Tibial artery (tissue), 4 donors: ENCODE data around the gene GRM5.

Source experiments
- DNase-seq, 2 donors: peaks; one replicate each; pipeline ENCODE4 v3.0.0-alpha.2; 2019
- H3K27ac ChIP-seq, 2 donors: fragments of 200-600 bp; sonication (generic) in 1 of 2; 1 replicate in 1 of 2; 2 replicates in 1 of 2; pipeline ENCODE4 v1.5.1; 2018 to 2019; ENCODE audit warnings: mild to moderate bottlenecking in 1 of 2
- H3K27me3 ChIP-seq, 2 donors: fragments of 200-600 bp; sonication (generic) in 1 of 2; one replicate each; pipeline versions ENCODE4 v1.5.1 to v1.6.0; 2016 to 2019
- H3K36me3 ChIP-seq, 3 donors: fragments of 200-600 bp; sonication (generic) in 2 of 3; one replicate each; pipeline ENCODE4 v1.5.1; 2016 to 2019; ENCODE audit warnings: mild to moderate bottlenecking in 2 of 3
- H3K4me1 ChIP-seq, 4 donors: fragments of 200-600 bp; sonication (generic) in 2 of 4; 1 replicate in 3 of 4; 2 replicates in 1 of 4; pipeline ENCODE4 v1.5.1; 2016 to 2019
- H3K4me3 ChIP-seq, 2 donors: fragments of 200-600 bp; sonication (generic) in 1 of 2; 1 replicate in 1 of 2; 2 replicates in 1 of 2; pipeline ENCODE4 v1.5.1; 2018 to 2019; ENCODE audit warnings: mild to moderate bottlenecking in 2 of 2
- H3K9me3 ChIP-seq, 3 donors: fragments of 200-600 bp; sonication (generic) in 1 of 3; one replicate each; pipeline ENCODE4 v1.5.1; 2016 to 2019
- intact Hi-C: fragments of 100-400 bp; cut with DNase I; formaldehyde crosslinking; loops from one replicate; pipeline ENCODE4 v1.15.0; 2023; ENCODE audit warnings: low total_unique reads
- TF ChIP-seq, protein P1 (sequence below), 2 experiments: fragments of 200-600 bp in 1 of 2; fragments of 450-650 bp in 1 of 2; IDR thresholded peaks; one replicate each; pipeline ENCODE4 v1.5.1; 2017 to 2019; ENCODE audit warnings: antibody characterized with exemption in 2 of 2, mild to moderate bottlenecking in 1 of 2, moderate library complexity in 1 of 2

GRM5 gene

GRCh38 chr11:88680806-88681205, 385.0 kb downstream of the GRM5 start:
- Histone ChIP-seq H3K9me3 (peaks cover 0 to 3% (median 0%) of the 10 kb centered on the region in 3 donors), H3K27ac (no peak overlapping the region), H3K36me3 (no peaks in the 10 kb centered on the region), H3K27me3 (no peaks in the 10 kb centered on the region), H3K4me1 (no peaks in the 10 kb centered on the region), H3K4me3 (no peak overlapping the region)
- DNase-seq = no peak
- TF ChIP-seq, protein P1, sequence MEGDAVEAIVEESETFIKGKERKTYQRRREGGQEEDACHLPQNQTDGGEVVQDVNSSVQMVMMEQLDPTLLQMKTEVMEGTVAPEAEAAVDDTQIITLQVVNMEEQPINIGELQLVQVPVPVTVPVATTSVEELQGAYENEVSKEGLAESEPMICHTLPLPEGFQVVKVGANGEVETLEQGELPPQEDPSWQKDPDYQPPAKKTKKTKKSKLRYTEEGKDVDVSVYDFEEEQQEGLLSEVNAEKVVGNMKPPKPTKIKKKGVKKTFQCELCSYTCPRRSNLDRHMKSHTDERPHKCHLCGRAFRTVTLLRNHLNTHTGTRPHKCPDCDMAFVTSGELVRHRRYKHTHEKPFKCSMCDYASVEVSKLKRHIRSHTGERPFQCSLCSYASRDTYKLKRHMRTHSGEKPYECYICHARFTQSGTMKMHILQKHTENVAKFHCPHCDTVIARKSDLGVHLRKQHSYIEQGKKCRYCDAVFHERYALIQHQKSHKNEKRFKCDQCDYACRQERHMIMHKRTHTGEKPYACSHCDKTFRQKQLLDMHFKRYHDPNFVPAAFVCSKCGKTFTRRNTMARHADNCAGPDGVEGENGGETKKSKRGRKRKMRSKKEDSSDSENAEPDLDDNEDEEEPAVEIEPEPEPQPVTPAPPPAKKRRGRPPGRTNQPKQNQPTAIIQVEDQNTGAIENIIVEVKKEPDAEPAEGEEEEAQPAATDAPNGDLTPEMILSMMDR (IDR thresholded peaks at IDR 0.05) = no peak
- intact Hi-C loops = no loop called here

GRCh38 chr11:88666364-88666763, 399.4 kb downstream of the GRM5 start:
- Histone ChIP-seq H3K27me3 (no peaks in the 10 kb centered on the region), H3K4me1 (no peaks in the 10 kb centered on the region), H3K9me3 (no peaks in the 10 kb centered on the region), H3K27ac (no peak overlapping the region), H3K4me3 (no peak overlapping the region), H3K36me3 (no peaks in the 10 kb centered on the region)
- TF ChIP-seq, protein P1 (IDR thresholded peaks at IDR 0.05) = no peak
- DNase-seq = no peak
- intact Hi-C loops = loop anchor here (10.0 kb wide), 1 partner anchor 58 kb away; no protein-coding TSS in a partner anchor

- intact Hi-C loops = no loop called here
- no peaks in the 10 kb centered on the region for H3K4me1 ChIP-seq
- H3K27ac ChIP-seq = no peak overlapping the region
- no peaks in the 10 kb centered on the region for H3K9me3 ChIP-seq
- no peak overlapping the region for H3K4me3 ChIP-seq
- no peak for DNase-seq
- H3K27me3 ChIP-seq = no peaks in the 10 kb centered on the region
- TF ChIP-seq, protein P1 (IDR thresholded peaks at IDR 0.05) = no peak
- H3K36me3 ChIP-seq = no peaks in the 10 kb centered on the region
These were observed 408.6 kb downstream of the GRM5 start for GRCh38 chr11:88657076-88657738.

DNA sequence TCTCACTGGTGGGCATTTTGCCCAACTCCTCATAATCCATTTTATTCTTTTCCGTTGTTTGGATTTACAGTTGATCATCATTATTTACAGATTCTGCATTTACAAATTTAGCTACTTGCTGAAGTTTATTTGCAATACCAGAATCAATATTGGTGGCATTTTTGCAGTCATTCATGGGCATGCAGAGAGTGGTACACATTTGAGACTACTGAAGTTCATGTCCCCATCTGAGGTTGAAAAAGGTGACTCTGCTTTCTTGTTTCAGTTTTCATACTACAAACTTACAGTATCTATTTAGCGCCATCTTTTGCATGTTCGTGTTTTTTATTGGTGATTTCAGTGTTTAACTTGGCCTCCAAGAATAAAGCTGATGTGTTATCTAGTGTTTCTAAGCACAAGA, 409.5 kb downstream of the GRM5 start:
- TF ChIP-seq, protein P1 (IDR thresholded peaks at IDR 0.05) = no peak
- H3K4me1 ChIP-seq = no peaks in the 10 kb centered on the region
- no peaks in the 10 kb centered on the region for H3K36me3 ChIP-seq
- no peak overlapping the region for H3K27ac ChIP-seq
- no peaks in the 10 kb centered on the region for H3K9me3 ChIP-seq
- H3K4me3 ChIP-seq = no peak overlapping the region
- H3K27me3 ChIP-seq = no peaks in the 10 kb centered on the region
- intact Hi-C loops = no loop called here
- no peak for DNase-seq

- DNase-seq = no peak
- H3K9me3 ChIP-seq = no peaks in the 10 kb centered on the region
- TF ChIP-seq, protein P1 (IDR thresholded peaks at IDR 0.05) = no peak
- H3K27ac ChIP-seq = no peak overlapping the region
- intact Hi-C loops = no loop called here
- H3K27me3 ChIP-seq = no peaks in the 10 kb centered on the region
- no peaks in the 10 kb centered on the region for H3K36me3 ChIP-seq
- H3K4me3 ChIP-seq = no peak overlapping the region
- no peaks in the 10 kb centered on the region for H3K4me1 ChIP-seq
These were observed 410.1 kb downstream of the GRM5 start for GRCh38 chr11:88655656-88656055.

GRCh38 chr11:88655196-88655595, 410.6 kb downstream of the GRM5 start:
- intact Hi-C loops = no loop called here
- DNase-seq = no peak
- no peaks in the 10 kb centered on the region for H3K27me3 ChIP-seq

More at GRCh38 chr11:88655196-88655595, 410.6 kb downstream of the GRM5 start:
- H3K27ac ChIP-seq = no peak overlapping the region
- H3K4me1 ChIP-seq = no peaks in the 10 kb centered on the region
- TF ChIP-seq, protein P1 (IDR thresholded peaks at IDR 0.05) = no peak
- H3K4me3 ChIP-seq = no peak overlapping the region
- H3K36me3 ChIP-seq = no peaks in the 10 kb centered on the region
- no peaks in the 10 kb centered on the region for H3K9me3 ChIP-seq
